IPS-15b (cell line): Measurements from ENCODE around the gene H3-3A.
A peak's percentile ranks its signal among the peaks of the same experiment; 100 is the strongest.

Source experiments
- H3K27me3 ChIP-seq: one replicate; pipeline ENCODE4 v1.6.1; 2013; ENCODE audit warnings: low read length; ENCODE audit not compliant: control insufficient read depth, insufficient read depth
- H3K36me3 ChIP-seq: one replicate; pipeline ENCODE4 v1.6.1; 2013; ENCODE audit warnings: low read length; ENCODE audit not compliant: control insufficient read depth, insufficient read depth
- H3K4me1 ChIP-seq: one replicate; pipeline ENCODE4 v1.6.1; 2013; ENCODE audit warnings: mild to moderate bottlenecking, low read length; ENCODE audit not compliant: control insufficient read depth, insufficient read depth
- H3K4me3 ChIP-seq: one replicate; pipeline ENCODE4 v1.5.1; 2013; ENCODE audit warnings: low read depth, low read length
- H3K9ac ChIP-seq: one replicate; pipeline ENCODE4 v1.6.1; 2013; ENCODE audit warnings: low read depth, mild to moderate bottlenecking, low read length
- H3K9me3 ChIP-seq: one replicate; pipeline ENCODE4 v1.6.1; 2013; ENCODE audit warnings: mild to moderate bottlenecking, low read length; ENCODE audit not compliant: control insufficient read depth, insufficient read depth

H3-3A gene

GRCh38 chr1:226059709-226060108 lies 2.8 kb upstream of the H3-3A start:
- no peak overlapping the region for H3K9ac ChIP-seq

GRCh38 chr1:226060427-226060826 lies 2.1 kb upstream of the H3-3A start:
- Histone ChIP-seq H3K9me3 (no peaks in the 10 kb centered on the region), H3K9ac (no peak overlapping the region), H3K36me3 (no peaks in the 10 kb centered on the region), H3K27me3 (no peaks in the 10 kb centered on the region), H3K4me1 (no peaks in the 10 kb centered on the region), H3K4me3 (no peak overlapping the region)

More at GRCh38 chr1:226059709-226060108, 2.8 kb upstream of the H3-3A start:
- no peaks in the 10 kb centered on the region for H3K27me3 ChIP-seq
- no peak overlapping the region for H3K4me3 ChIP-seq
- no peaks in the 10 kb centered on the region for H3K36me3 ChIP-seq
- H3K9me3 ChIP-seq = no peaks in the 10 kb centered on the region
- H3K4me1 ChIP-seq = peaks cover under 1% of the 10 kb centered on the region

DNA sequence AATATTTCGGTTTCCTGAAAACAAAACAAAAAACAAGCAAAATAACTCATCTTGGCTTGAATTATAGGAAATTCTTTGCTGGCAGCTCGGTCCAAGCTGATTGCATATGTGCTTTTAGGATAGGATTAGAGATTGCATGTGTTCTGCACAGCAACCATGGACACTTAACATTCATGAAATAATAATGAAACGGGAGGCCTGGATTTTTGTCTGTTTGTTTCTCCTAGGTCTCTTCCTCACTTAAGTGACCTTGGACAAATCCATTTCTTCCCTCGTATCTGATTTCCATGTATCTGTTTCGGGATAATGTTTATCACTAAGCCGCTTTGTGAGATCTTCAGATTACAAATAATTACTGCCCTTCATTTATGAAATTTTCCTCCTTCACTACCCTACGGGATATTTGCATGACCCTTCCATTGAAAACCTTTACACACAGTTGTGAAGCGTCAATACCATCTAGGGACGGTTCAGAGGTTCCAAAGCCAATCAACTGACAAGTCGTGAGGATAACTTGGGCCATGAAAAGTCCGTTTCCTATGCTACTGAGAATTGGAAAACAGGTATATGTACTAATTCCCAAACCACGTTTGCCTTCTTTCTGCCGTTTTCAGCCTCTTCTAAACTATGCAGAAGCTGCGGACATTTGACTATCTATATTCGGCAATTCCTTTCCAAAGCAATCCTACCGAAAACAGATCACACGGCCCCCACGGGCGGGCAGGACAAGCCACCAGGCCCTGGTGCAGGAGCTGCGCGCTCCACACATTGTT lies 1.3 kb upstream of the H3-3A start:
- Histone ChIP-seq H3K4me3 (peak overlapping the region; percentile 43), H3K9me3 (no peaks in the 10 kb centered on the region), H3K4me1 (peaks cover 6% of the 10 kb centered on the region), H3K36me3 (peaks cover 4% of the 10 kb centered on the region), H3K9ac (peak overlapping the region; percentile 13), H3K27me3 (no peaks in the 10 kb centered on the region)

- no peaks in the 10 kb centered on the region for H3K9me3 ChIP-seq
- peak overlapping the region; percentile 13 for H3K9ac ChIP-seq
- H3K36me3 ChIP-seq = peaks cover 8% of the 10 kb centered on the region
- peak overlapping the region; percentile 43 for H3K4me3 ChIP-seq
- H3K27me3 ChIP-seq = no peaks in the 10 kb centered on the region
- H3K4me1 ChIP-seq = peaks cover 9% of the 10 kb centered on the region
Measured at GRCh38 chr1:226061841-226062557, 517 bp upstream of the H3-3A start.

GRCh38 chr1:226063224-226063976 lies 884 bp downstream of the H3-3A start:
- no peaks in the 10 kb centered on the region for H3K27me3 ChIP-seq
- peaks cover 8% of the 10 kb centered on the region for H3K36me3 ChIP-seq
- peak overlapping the region; percentile 97 for H3K9ac ChIP-seq
- H3K4me3 ChIP-seq = peak overlapping the region; percentile 87
- no peaks in the 10 kb centered on the region for H3K9me3 ChIP-seq
- H3K4me1 ChIP-seq = peaks cover 9% of the 10 kb centered on the region

GRCh38 chr1:226063977-226064815 lies 1.7 kb downstream of the H3-3A start:
- Histone ChIP-seq H3K36me3 (peaks cover 8% of the 10 kb centered on the region), H3K27me3 (no peaks in the 10 kb centered on the region), H3K9ac (peak overlapping the region; percentile 97), H3K4me1 (peaks cover 9% of the 10 kb centered on the region), H3K4me3 (peak overlapping the region; percentile 87), H3K9me3 (no peaks in the 10 kb centered on the region)

GRCh38 chr1:226064816-226065248 lies 2.3 kb downstream of the H3-3A start:
- Histone ChIP-seq H3K4me1 (peaks cover 9% of the 10 kb centered on the region), H3K9ac (no peak overlapping the region), H3K36me3 (peaks cover 8% of the 10 kb centered on the region), H3K27me3 (no peaks in the 10 kb centered on the region), H3K4me3 (peak overlapping the region; percentile 87), H3K9me3 (no peaks in the 10 kb centered on the region)

DNA sequence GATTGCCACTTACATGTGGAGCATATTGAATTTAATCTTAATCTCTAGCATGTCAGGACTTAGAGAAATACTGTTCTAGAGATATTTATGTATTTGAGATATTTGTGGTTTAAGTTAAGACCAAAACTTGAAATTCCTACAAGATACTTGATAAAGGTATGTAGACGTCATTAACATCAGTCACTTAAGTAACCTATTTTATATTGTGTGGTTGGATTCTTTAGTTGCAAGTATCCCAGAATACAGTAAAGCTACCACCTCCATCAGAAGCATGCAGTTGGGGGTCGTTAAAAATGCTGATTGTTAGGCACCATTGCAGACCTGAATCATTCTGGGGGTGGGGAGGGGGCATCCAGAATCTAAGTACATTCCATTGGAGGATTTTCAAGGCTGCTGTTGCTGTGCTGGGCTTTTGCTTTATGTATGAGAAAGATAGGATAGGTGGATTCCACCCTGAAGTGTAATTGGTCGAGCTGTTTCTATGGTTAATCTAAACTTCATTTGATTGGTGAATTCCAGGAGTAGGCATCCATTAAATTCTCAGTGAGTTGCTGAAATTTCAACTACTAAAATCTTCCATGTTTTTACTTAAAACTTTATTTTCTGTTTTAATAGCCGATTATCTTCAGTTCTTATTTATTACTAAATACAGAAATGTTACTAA lies 4.0 kb downstream of the H3-3A start:
- Histone ChIP-seq H3K9ac (no peak overlapping the region), H3K4me3 (peak overlapping the region; percentile 14), H3K36me3 (peaks cover 8% of the 10 kb centered on the region), H3K27me3 (no peaks in the 10 kb centered on the region), H3K9me3 (no peaks in the 10 kb centered on the region), H3K4me1 (peaks cover 9% of the 10 kb centered on the region)

GRCh38 chr1:226069811-226070489 lies 7.4 kb downstream of the H3-3A start:
- H3K4me3 ChIP-seq = no peak overlapping the region
- no peak overlapping the region for H3K9ac ChIP-seq
- no peaks in the 10 kb centered on the region for H3K9me3 ChIP-seq
- H3K4me1 ChIP-seq = peaks cover 9% of the 10 kb centered on the region
- H3K36me3 ChIP-seq = peaks cover 8% of the 10 kb centered on the region
- no peaks in the 10 kb centered on the region for H3K27me3 ChIP-seq

DNA sequence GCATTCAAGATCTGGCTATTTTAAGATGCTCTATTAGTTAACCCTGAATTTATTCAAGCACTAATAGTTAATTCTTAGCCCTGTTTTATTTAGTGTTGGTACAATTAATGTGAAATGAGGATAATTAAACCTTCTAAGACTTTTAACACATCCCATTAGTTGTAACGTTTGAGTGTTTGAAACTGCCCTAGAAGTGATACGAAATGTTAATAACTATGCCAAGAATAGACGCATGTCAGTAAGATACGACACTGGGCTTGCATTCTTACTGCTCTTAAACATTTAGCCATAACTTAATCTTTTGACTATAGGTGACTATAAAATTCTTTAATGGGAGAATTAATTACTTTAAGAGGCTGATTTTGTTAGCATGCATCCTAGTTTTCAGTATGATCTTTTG lies 9.8 kb downstream of the H3-3A start:
- no peaks in the 10 kb centered on the region for H3K27me3 ChIP-seq
- H3K4me1 ChIP-seq = no peaks in the 10 kb centered on the region
- no peak overlapping the region for H3K9ac ChIP-seq
- H3K4me3 ChIP-seq = no peak overlapping the region
- no peaks in the 10 kb centered on the region for H3K36me3 ChIP-seq
- H3K9me3 ChIP-seq = no peaks in the 10 kb centered on the region
